ENCODE data around the gene SBNO2. TPM values are rescaled to one million over a fixed set of nuclear protein-coding genes. Genes with fewer than 3 reads are reported as not detected.
A peak's percentile ranks its signal among the peaks of the same experiment; 100 is the strongest.

Gene SBNO2
- total and polyA plus RNA-seq, 2 experiments from 2014 or later = 6.9 to 35.4 TPM

DNA sequence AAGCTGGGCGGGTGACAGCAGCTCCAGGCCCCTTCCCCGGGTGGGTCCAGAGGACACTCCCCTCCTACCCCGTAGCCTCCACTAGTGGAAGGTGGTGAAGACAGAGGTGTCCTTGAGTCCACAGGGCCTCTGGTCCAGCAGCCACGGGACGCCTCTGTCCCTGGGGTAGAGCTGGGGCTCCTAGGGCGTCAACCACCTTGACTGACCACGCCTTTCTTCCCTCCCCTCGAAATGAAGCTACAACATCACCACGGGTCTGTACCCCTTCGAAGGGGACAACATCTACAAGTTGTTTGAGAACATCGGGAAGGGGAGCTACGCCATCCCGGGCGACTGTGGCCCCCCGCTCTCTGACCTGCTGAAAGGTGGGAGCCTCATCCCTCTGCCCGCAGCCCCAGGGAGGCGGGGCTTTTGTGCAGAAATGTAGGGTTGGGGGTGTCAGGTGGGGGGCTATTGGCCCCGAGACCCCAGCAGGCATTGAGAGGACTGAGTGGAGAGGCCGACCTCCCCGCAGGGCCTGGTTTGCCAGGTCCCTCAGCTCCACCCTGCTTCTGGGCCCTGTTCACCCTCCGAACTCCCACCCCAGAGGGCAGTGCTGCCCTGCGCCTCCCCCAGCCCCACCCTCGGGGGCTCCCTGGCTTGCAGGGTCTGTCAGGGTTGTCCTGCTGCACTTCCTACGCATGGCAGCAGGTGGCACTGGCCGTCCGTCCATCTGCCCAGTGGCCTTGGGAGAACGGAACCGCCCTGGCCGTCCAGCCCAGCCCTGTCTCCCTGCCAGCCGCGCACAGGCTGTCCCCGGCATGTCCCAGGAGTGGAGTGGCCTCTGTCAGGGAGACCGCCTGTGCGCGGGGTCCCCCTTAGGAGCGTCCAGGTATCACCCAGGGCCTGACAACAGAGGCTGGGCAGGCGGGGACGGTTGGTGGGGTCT is 47.2 kb upstream of the SBNO2 start:
- Mint-ChIP-seq H3K9me3 (no peaks in the 10 kb centered on the region), H3K27me3 (ENCODE audit: insufficient read depth, low read depth, poor library complexity) (peaks cover 10% of the 10 kb centered on the region), H3K4me1 (peaks cover 10% of the 10 kb centered on the region; the same call in 2 of the 3 replicates), H3K27ac (no peak overlapping the region), H3K36me3 (ENCODE audit: low read depth) (peaks cover 2% of the 10 kb centered on the region; the same call in 1 of the 3 replicates), H3K4me3 (no peak overlapping the region)
- no peak overlapping the region for H3K4me3 ChIP-seq
- ATAC-seq (peak; percentile 20), DNase-seq (ENCODE audit: low spot score) (no peak)
- H3K79me2 ChIP-seq (replicated peaks; ENCODE audit: insufficient read depth) = peaks cover 35% of the 10 kb centered on the region
- H3K27me3 ChIP-seq (ENCODE audit: insufficient read depth) = no peaks in the 10 kb centered on the region
- no peaks in the 10 kb centered on the region for H3K9me2 ChIP-seq (ENCODE audit: insufficient read depth)
- peaks cover 24% of the 10 kb centered on the region for H3F3A ChIP-seq (replicated peaks; ENCODE audit: low read depth)
- no peak overlapping the region for H2AFZ ChIP-seq
- TF ChIP-seq NANOG (IDR thresholded peaks at IDR 0.05; ENCODE audit: borderline replicate concordance) (no peak), ETS1 (IDR thresholded peaks at IDR 0.05) (no peak), EZH2 (IDR thresholded peaks at IDR 0.05; ENCODE audit: low read depth, unreplicated experiment) (no peak), POLR2AphosphoS5 (IDR thresholded peaks at IDR 0.05; ENCODE audit: low read depth) (no peak), ZNF331 (CRISPR knock-in tag; IDR thresholded peaks at IDR 0.05; ENCODE audit: low read depth) (no peak), STAT1 (IDR thresholded peaks at IDR 0.05; ENCODE audit: unreplicated experiment) (no peak)
- TF ChIP-seq, protein P1, sequence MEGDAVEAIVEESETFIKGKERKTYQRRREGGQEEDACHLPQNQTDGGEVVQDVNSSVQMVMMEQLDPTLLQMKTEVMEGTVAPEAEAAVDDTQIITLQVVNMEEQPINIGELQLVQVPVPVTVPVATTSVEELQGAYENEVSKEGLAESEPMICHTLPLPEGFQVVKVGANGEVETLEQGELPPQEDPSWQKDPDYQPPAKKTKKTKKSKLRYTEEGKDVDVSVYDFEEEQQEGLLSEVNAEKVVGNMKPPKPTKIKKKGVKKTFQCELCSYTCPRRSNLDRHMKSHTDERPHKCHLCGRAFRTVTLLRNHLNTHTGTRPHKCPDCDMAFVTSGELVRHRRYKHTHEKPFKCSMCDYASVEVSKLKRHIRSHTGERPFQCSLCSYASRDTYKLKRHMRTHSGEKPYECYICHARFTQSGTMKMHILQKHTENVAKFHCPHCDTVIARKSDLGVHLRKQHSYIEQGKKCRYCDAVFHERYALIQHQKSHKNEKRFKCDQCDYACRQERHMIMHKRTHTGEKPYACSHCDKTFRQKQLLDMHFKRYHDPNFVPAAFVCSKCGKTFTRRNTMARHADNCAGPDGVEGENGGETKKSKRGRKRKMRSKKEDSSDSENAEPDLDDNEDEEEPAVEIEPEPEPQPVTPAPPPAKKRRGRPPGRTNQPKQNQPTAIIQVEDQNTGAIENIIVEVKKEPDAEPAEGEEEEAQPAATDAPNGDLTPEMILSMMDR (conservative IDR thresholded peaks at IDR 0.05; ENCODE audit: low read depth in 2 of 2) = peak; percentile 37 to 76
- H3K4me1 ChIP-seq (ENCODE audit: insufficient read depth) = peaks cover 11% of the 10 kb centered on the region; the same call in 1 of the 2 replicates
- H3K4me2 ChIP-seq = no peak overlapping the region
- H4K20me1 ChIP-seq (replicated peaks; ENCODE audit: insufficient read depth) = peaks cover 19% of the 10 kb centered on the region; the same call in 1 of the 2 replicates
- no peak overlapping the region for H3K27ac ChIP-seq (ENCODE audit: low read depth)
- H3K36me3 ChIP-seq (ENCODE audit: insufficient read depth) = no peaks in the 10 kb centered on the region

DNA sequence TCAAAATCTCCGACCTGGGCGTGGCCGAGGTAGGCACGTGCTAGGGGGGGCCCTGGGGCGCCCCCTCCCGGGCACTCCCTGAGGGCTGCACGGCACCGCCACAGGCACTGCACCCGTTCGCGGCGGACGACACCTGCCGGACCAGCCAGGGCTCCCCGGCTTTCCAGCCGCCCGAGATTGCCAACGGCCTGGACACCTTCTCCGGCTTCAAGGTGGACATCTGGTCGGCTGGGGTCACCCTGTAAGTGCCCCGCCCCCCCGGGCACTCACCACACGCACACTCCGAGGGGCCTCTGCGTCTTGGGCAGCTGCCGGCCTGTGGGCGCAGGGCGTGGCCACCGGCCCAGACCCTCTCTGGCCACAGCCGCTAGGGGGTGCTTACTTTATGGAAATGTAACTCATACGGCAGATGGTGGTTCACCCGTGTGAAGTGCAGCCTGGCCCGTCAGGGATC is 46.4 kb upstream of the SBNO2 start:
- peaks cover 14% of the 10 kb centered on the region for H3K4me1 Mint-ChIP-seq
- 0 out of 3 replicates have a peak, but pooled peaks have one; percentile 2 for ATAC-seq
- TF ChIP-seq, protein P1 (conservative IDR thresholded peaks at IDR 0.05; ENCODE audit: low read depth in 2 of 2) = peak; percentile 22 to 28; a peak in 2 of 4 replicates
- no peak for TF ChIP-seq POLR2AphosphoS5 (IDR thresholded peaks at IDR 0.05; ENCODE audit: low read depth)
- Histone ChIP-seq H3K4me1 (ENCODE audit: insufficient read depth) (peaks cover 11% of the 10 kb centered on the region; the same call in 1 of the 2 replicates), H3K4me2 (no peak overlapping the region), H4K20me1 (replicated peaks; ENCODE audit: insufficient read depth) (peaks cover 21% of the 10 kb centered on the region; the same call in 1 of the 2 replicates), H3K27ac (ENCODE audit: low read depth) (no peak overlapping the region), H2AFZ (no peak overlapping the region), H3F3A (replicated peaks; ENCODE audit: low read depth) (peaks cover 27% of the 10 kb centered on the region), H3K4me3 (no peak overlapping the region), H3K36me3 (ENCODE audit: insufficient read depth) (no peaks in the 10 kb centered on the region), H3K27me3 (ENCODE audit: insufficient read depth) (no peaks in the 10 kb centered on the region), H3K9me2 (ENCODE audit: insufficient read depth) (no peaks in the 10 kb centered on the region), H3K79me2 (replicated peaks; ENCODE audit: insufficient read depth) (peaks cover 42% of the 10 kb centered on the region)
- peaks cover 2% of the 10 kb centered on the region; the same call in 1 of the 3 replicates for H3K36me3 Mint-ChIP-seq (ENCODE audit: low read depth)
- H3K27ac Mint-ChIP-seq = no peak overlapping the region
- DNase-seq (ENCODE audit: low spot score) = no peak
- no peak overlapping the region for H3K4me3 Mint-ChIP-seq
- H3K9me3 Mint-ChIP-seq = no peaks in the 10 kb centered on the region
- peaks cover 16% of the 10 kb centered on the region for H3K27me3 Mint-ChIP-seq (ENCODE audit: insufficient read depth, low read depth, poor library complexity)

Data from GM23338 (cell line).